ENCODE measurements around the gene GATAD2B. TPM values are rescaled to one million over a fixed set of nuclear protein-coding genes. Genes with fewer than 3 reads are reported as not detected.

Gene GATAD2B
- polyA plus RNA-seq, 2 of the 4 experiments (the other 2 are of a cell fraction), result 4.9 to 8.2 TPM

- Histone ChIP-seq H3K4me1 (peaks cover 32% of the 10 kb centered on the region), H3K9me3 (no peaks in the 10 kb centered on the region), H3K4me3 (peak overlapping the region; percentile 73), H3K27ac (peak overlapping the region; percentile 89 to 95), H3K4me2 (peak overlapping the region; percentile 84)
- CTCF ChIA-PET, result interaction anchor here (0.8 to 3.6 kb wide), 7 partner anchors 11 to 39 kb away, joined by 3 to 26 read pairs (median 4); partner anchors contain the start of genes DENND4B, GATAD2B, JTB and RAB13
- POLR2A ChIA-PET, result interaction anchor here (0.7 to 4.0 kb wide), 6 partner anchors 11 to 39 kb away, joined by 3 to 30 read pairs (median 12); partner anchors contain the start of genes DENND4B, GATAD2B, JTB and RAB13
- DNase-seq (ENCODE audit: low read depth in 1 of 2, low spot score in 1 of 2) (peak in 1 of 2 experiments; percentile 39), FAIRE-seq (no peak), ATAC-seq (no peak)
- TF ChIP-seq POLR2A (IDR thresholded peaks at IDR 0.05; ENCODE audit: low read length) (0 out of 2 replicates have a peak, but pooled peaks have one; percentile 4), USF2 (IDR thresholded peaks at IDR 0.05) (0 out of 2 replicates have a peak, but pooled peaks have one; percentile 40), BCL3 (IDR thresholded peaks at IDR 0.05) (no peak), RCOR1 (IDR thresholded peaks at IDR 0.05; ENCODE audit: low read depth, low read length) (no peak), FOSL2 (IDR thresholded peaks at IDR 0.05) (no peak), FOSL2 (CRISPR knock-in tag; IDR thresholded peaks at IDR 0.05) (peak; percentile 64; the same call in 1 of the 2 replicates)
- 66% methylated on average over 16 of the region's 16 CpGs for WGBS (ENCODE audit: missing lambda C conversion rate)
These were observed 39.6 kb upstream of the GATAD2B start for GRCh38 chr1:153962088-153963029.

GRCh38 chr1:153961421-153961820 lies 38.6 kb upstream of the GATAD2B start:
- Histone ChIP-seq H3K4me3 (no peak overlapping the region), H3K4me2 (peak overlapping the region; percentile 84), H3K27ac (no peak overlapping the region; a peak in 1 of 6 replicates), H3K9me3 (no peaks in the 10 kb centered on the region), H3K4me1 (peaks cover 41% of the 10 kb centered on the region)
- ATAC-seq (no peak), FAIRE-seq (no peak), DNase-seq (ENCODE audit: low read depth in 1 of 2, low spot score in 1 of 2) (no peak)
- ChIA-PET POLR2A (interaction anchor here (4.0 kb wide), 1 partner anchor 29 kb away, joined by 30 read pairs; the partner anchor contains the start of gene RPS27), CTCF (interaction anchor here (1.0 to 3.6 kb wide), 3 partner anchors 15 to 164 kb away, joined by 3 to 20 read pairs (median 6); partner anchors contain the start of genes DENND4B and RAB13)
- 84% methylated on average over 4 of the region's 4 CpGs for WGBS (ENCODE audit: missing lambda C conversion rate)
- TF ChIP-seq HMGXB4 (CRISPR knock-in tag; IDR thresholded peaks at IDR 0.05; ENCODE audit: borderline replicate concordance) (no peak), ATOH8 (CRISPR knock-in tag; IDR thresholded peaks at IDR 0.05; ENCODE audit: low read depth) (no peak), FOSB (CRISPR knock-in tag; IDR thresholded peaks at IDR 0.05) (no peak), MAZ (IDR thresholded peaks at IDR 0.05; ENCODE audit: borderline replicate concordance, low read depth, low read length) (no peak), NFE2L2 (conservative IDR thresholded peaks at IDR 0.05; ENCODE audit: low read length) (no peak), FOXS1 (CRISPR knock-in tag; IDR thresholded peaks at IDR 0.05) (no peak), HEYL (CRISPR knock-in tag; IDR thresholded peaks at IDR 0.05) (no peak), EHF (CRISPR knock-in tag; IDR thresholded peaks at IDR 0.05) (no peak)

- TF ChIP-seq ZNF302 (CRISPR knock-in tag; IDR thresholded peaks at IDR 0.05) (no peak), ZFP36 (IDR thresholded peaks at IDR 0.05; ENCODE audit: borderline replicate concordance, partially characterized antibody) (no peak), MAX (IDR thresholded peaks at IDR 0.05) (no peak), RFX5 (IDR thresholded peaks at IDR 0.05) (no peak), POLR2A (IDR thresholded peaks at IDR 0.05; ENCODE audit: low read length) (no peak), BHLHE40 (IDR thresholded peaks at IDR 0.05; ENCODE audit: low read depth, low read length) (no peak), ZC3H11A (IDR thresholded peaks at IDR 0.05) (no peak), ATOH8 (CRISPR knock-in tag; IDR thresholded peaks at IDR 0.05; ENCODE audit: low read depth) (no peak), KDM5A (IDR thresholded peaks at IDR 0.05) (no peak), HES2 (IDR thresholded peaks at IDR 0.05) (no peak), CBX8 (IDR thresholded peaks at IDR 0.05) (no peak)
- 98% methylated on average over 9 of the region's 11 CpGs for WGBS (ENCODE audit: missing lambda C conversion rate)
- CTCF ChIA-PET, result interaction anchor here (1.4 to 7.5 kb wide), 3 partner anchors 14 to 26 kb away, joined by 6 to 75 read pairs (median 20); partner anchors contain the start of genes DENND4B and RAB13
- Histone ChIP-seq H3K27ac (no peak overlapping the region), H3K4me2 (no peak overlapping the region), H3K9me3 (no peaks in the 10 kb centered on the region), H3K4me1 (peaks cover 37% of the 10 kb centered on the region), H3K4me3 (no peak overlapping the region)
- POLR2A ChIA-PET, result no interaction called here
- ATAC-seq (no peak), DNase-seq (ENCODE audit: low read depth in 1 of 2, low spot score in 1 of 2) (no peak), FAIRE-seq (no peak)
These were observed 37.4 kb upstream of the GATAD2B start for GRCh38 chr1:153960206-153960605.
